PC-3 (cell line): Measurements from ENCODE around the gene EHMT2. TPM values are rescaled to one million over a fixed set of nuclear protein-coding genes. Genes with fewer than 3 reads are reported as not detected.

Experiments
- ATAC-seq: fragments of 200-7000 bp; cut with Tn5 transposase; 2 replicates; pipeline ENCODE4 v1.9.1; 2020; ENCODE audit warnings: mild to moderate bottlenecking, moderate library complexity
- BruUV-seq: library from RNA; stranded (reverse); fragments of 400-500 nt; replicated peaks from 2 replicates; lab custom pipeline; 2021; lab: Mats Ljungman, UMichigan
- CTCF ChIA-PET: fragments of 300-600 bp; sonication (Branson Sonifier 250); formaldehyde crosslinking; loops from one replicate; lab custom pipeline; 2022; ENCODE audit warnings: antibody characterized with exemption; lab: Charles Lee
- POLR2A ChIA-PET: fragments of 300-600 bp; sonication (Branson Sonifier 250); formaldehyde crosslinking; loops from one replicate; lab custom pipeline; 2022; ENCODE audit warnings: antibody characterized with exemption; ENCODE audit not compliant: unreplicated experiment; lab: Charles Lee
- DNase-seq: peaks from one replicate; pipeline ENCODE4 v3.0.0-alpha.2; 2015
- H2AFZ ChIP-seq: fragments of 300-600 bp; sonication (generic); 2 replicates; pipeline ENCODE4 v1.6.0; 2016; ENCODE audit warnings: antibody characterized with exemption, low read length
- H3F3A ChIP-seq: fragments of 300-600 bp; sonication (generic); one replicate; pipeline ENCODE4 v1.6.0; 2017; ENCODE audit warnings: antibody characterized with exemption, low read length, control low read depth, mild to moderate bottlenecking; ENCODE audit not compliant: unreplicated experiment
- H3K27ac ChIP-seq: fragments of 300-600 bp; sonication (generic); 2 replicates; pipeline ENCODE4 v1.5.1; 2016; ENCODE audit warnings: mild to moderate bottlenecking, low read length
- H3K27me3 ChIP-seq: fragments of 300-600 bp; sonication (generic); 2 replicates; pipeline ENCODE4 v1.6.1; 2016; ENCODE audit warnings: low read length, mixed read lengths
- H3K36me3 ChIP-seq: fragments of 300-600 bp; sonication (generic); 2 replicates; pipeline ENCODE4 v1.6.1; 2016; ENCODE audit warnings: low read depth, mixed run types, low read length, mixed read lengths
- H3K4me1 ChIP-seq: fragments of 300-600 bp; sonication (generic); 2 replicates; pipeline ENCODE4 v1.5.1; 2016; ENCODE audit warnings: low read length; ENCODE audit not compliant: insufficient read depth
- H3K4me2 ChIP-seq: fragments of 300-600 bp; sonication (generic); 2 replicates; pipeline ENCODE4 v1.6.0; 2016; ENCODE audit warnings: low read length
- H3K4me3 ChIP-seq: fragments of 300-600 bp; sonication (generic); 2 replicates; pipeline ENCODE4 v1.5.1; 2016; ENCODE audit warnings: mild to moderate bottlenecking, low read length, mixed read lengths
- H3K79me2 ChIP-seq: fragments of 300-600 bp; sonication (generic); 2 replicates; pipeline ENCODE4 v1.6.1; 2017; ENCODE audit warnings: low read length, mixed read lengths
- H3K9ac ChIP-seq: fragments of 300-600 bp; sonication (generic); 2 replicates; pipeline ENCODE4 v1.6.0; 2016; ENCODE audit warnings: mild to moderate bottlenecking, low read length
- H3K9me2 ChIP-seq: fragments of 300-600 bp; sonication (generic); replicated peaks from 2 replicates; pipeline ENCODE4 v1.6.1; 2016; ENCODE audit warnings: mixed run types, low read length, mixed read lengths
- H3K9me3 ChIP-seq: fragments of 300-600 bp; sonication (generic); 2 replicates; pipeline ENCODE4 v1.6.1; 2016; ENCODE audit warnings: low read length, mixed read lengths
- H4K20me1 ChIP-seq: fragments of 300-600 bp; sonication (generic); 2 replicates; pipeline ENCODE4 v1.6.1; 2016; ENCODE audit warnings: low read length, mixed read lengths
- EZH2 ChIP-seq: fragments of 300-600 bp; sonication (generic); IDR thresholded peaks from one replicate; pipeline ENCODE4 v1.6.1; 2017; ENCODE audit warnings: antibody characterized with exemption, mild to moderate bottlenecking, low read length; ENCODE audit not compliant: unreplicated experiment
- EZH2phosphoT487 ChIP-seq: fragments of 300-600 bp; sonication (generic); IDR thresholded peaks from 2 replicates; pipeline ENCODE4 v1.6.1; 2018; ENCODE audit warnings: mild to moderate bottlenecking, antibody characterized with exemption, low read length, borderline replicate concordance
- intact Hi-C: fragments of 100-400 bp; cut with micrococcal nuclease; formaldehyde crosslinking; loops from 2 replicates; pipeline ENCODE4 v1.9.0; 2023
- total RNA-seq: library from RNA; depleted of rRNA; stranded (reverse); fragments of >200 nt; gene quantifications from 2 replicates; pipeline ENCODE4 v1.2.3, GENCODE V29; 2014
- TF ChIP-seq, protein P1 (sequence below): fragments of 300-600 bp; sonication (generic); conservative IDR thresholded peaks from 2 replicates; pipeline ENCODE4 v1.5.1; 2017; ENCODE audit warnings: antibody characterized with exemption, low read depth, mild to moderate bottlenecking, low read length

Gene EHMT2
- total RNA-seq, 1 experiment from 2014 or later, result 74.5 TPM

DNA sequence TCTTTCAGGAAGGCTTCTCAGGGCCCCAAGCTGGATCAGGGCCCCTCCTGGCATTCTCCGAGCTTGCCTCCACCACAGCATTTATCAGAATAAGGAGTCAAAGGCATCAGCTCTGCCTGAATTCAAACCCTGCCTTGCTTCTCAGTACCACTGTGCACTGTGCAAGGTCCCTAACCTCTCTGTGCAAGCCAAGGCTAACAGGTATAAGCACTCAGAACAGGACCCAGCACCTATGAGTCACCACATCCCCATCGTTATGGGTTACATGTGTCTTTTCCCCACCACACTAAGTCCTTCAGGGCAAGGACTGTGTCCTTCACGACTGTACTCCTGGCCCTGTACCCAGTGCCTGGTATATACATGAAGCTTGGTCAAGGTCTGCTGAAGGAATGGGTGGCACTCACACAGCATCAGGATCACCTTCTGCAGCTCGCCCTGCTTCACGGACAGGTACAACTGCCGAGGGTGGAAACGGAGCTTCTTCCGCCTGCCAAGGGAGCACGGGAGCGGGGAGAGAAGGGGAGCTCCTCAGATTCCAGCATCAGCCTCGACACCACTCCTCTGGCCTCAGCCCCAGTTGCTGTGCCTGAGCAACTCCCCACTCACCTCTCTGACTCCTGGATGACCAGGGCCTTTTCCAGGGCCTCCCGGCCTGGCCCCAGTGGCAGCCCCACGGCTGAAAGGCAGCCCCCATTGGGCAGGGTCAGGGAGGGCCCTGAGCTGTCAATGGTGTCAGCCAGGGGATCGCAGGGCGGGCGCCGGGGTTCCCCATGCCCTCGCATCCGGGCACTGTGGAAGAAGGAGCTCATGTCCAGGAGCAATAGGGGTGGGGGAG is 10.1 kb downstream of the EHMT2 start:
- intact Hi-C loops, result no loop called here
- no peaks in the 10 kb centered on the region for H3K27me3 ChIP-seq
- H4K20me1 ChIP-seq, result no peaks in the 10 kb centered on the region
- no peaks in the 10 kb centered on the region for H3K4me1 ChIP-seq
- H3K9me2 ChIP-seq, result no peaks in the 10 kb centered on the region
- no peak overlapping the region for H3K4me2 ChIP-seq
- ChIA-PET CTCF (interaction anchor here (0.6 kb wide), 2 partner anchors 10 to 31 kb away, joined by 4 to 7 read pairs; partner anchors contain the start of gene EHMT2), POLR2A (no interaction called here)
- no peak overlapping the region for H2AFZ ChIP-seq
- no peak overlapping the region for H3K9ac ChIP-seq
- no TSS peak for BruUV-seq
- no peak for DNase-seq
- H3F3A ChIP-seq, result no peaks in the 10 kb centered on the region
- ATAC-seq, result no peak
- no peaks in the 10 kb centered on the region for H3K9me3 ChIP-seq
- H3K4me3 ChIP-seq, result no peak overlapping the region
- no peak overlapping the region for H3K27ac ChIP-seq
- H3K79me2 ChIP-seq, result no peaks in the 10 kb centered on the region
- H3K36me3 ChIP-seq, result peaks cover 60% of the 10 kb centered on the region
- TF ChIP-seq, protein P1, sequence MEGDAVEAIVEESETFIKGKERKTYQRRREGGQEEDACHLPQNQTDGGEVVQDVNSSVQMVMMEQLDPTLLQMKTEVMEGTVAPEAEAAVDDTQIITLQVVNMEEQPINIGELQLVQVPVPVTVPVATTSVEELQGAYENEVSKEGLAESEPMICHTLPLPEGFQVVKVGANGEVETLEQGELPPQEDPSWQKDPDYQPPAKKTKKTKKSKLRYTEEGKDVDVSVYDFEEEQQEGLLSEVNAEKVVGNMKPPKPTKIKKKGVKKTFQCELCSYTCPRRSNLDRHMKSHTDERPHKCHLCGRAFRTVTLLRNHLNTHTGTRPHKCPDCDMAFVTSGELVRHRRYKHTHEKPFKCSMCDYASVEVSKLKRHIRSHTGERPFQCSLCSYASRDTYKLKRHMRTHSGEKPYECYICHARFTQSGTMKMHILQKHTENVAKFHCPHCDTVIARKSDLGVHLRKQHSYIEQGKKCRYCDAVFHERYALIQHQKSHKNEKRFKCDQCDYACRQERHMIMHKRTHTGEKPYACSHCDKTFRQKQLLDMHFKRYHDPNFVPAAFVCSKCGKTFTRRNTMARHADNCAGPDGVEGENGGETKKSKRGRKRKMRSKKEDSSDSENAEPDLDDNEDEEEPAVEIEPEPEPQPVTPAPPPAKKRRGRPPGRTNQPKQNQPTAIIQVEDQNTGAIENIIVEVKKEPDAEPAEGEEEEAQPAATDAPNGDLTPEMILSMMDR, result no peak
- TF ChIP-seq EZH2 (no peak), EZH2phosphoT487 (no peak)

DNA sequence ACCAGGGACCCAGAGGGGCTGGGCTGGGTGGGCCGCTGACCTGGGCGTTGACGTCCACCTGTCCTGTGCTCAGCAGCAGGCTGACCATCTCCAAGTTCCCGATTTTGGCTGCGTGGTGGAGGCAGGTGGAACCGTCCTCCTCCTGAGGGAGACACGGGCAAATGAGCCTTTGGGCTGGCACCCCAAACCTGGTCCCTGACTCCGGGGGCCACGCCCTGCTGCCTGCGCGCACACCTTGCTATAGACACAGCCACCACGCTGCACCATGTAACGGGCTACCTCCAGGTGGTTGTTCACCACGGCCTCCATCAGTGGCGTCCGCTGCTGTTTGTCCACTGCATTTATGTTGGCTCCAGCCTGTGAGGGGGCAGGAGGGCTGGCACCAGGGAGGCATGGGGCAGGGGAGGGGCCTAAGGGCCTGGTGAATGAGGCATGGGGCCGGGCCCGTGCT is 10.9 kb downstream of the EHMT2 start:
- Histone ChIP-seq H3K9me2 (no peaks in the 10 kb centered on the region), H4K20me1 (no peaks in the 10 kb centered on the region), H3K27ac (no peak overlapping the region), H2AFZ (no peak overlapping the region), H3F3A (no peaks in the 10 kb centered on the region), H3K9me3 (no peaks in the 10 kb centered on the region), H3K4me3 (no peak overlapping the region), H3K79me2 (no peaks in the 10 kb centered on the region), H3K27me3 (no peaks in the 10 kb centered on the region), H3K36me3 (peaks cover 52% of the 10 kb centered on the region), H3K9ac (no peak overlapping the region), H3K4me2 (no peak overlapping the region), H3K4me1 (no peaks in the 10 kb centered on the region)
- BruUV-seq, result no TSS peak
- no peak for ATAC-seq
- intact Hi-C loops, result no loop called here
- CTCF ChIA-PET, result no interaction called here
- POLR2A ChIA-PET, result no interaction called here
- TF ChIP-seq, protein P1, result no peak
- no peak for TF ChIP-seq EZH2phosphoT487
- no peak for TF ChIP-seq EZH2
- no peak for DNase-seq

DNA sequence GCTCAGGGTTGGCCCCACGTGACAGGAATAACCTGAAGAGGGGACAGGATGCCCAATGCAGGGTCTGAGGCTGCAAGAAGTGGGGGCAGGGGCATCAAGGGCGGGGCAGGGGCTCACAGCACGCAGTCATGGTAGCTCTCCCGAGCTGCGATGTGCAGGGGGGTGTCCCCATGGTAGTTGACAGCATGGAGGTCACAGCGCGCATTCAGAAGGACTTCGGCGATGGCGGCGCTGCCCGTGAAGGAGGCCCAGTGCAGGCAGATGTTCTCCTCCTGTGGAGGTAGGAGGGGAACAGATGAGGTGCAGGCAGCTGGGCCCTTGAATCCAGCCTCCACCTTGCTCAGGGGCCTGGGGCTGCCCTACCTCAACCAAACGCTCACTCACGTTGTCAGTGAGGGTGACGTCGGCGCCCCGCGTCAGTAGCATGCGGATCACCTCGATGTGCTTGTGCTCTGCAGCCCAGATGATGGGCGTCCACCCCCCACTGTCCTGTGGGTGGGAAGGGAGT is 12.9 kb downstream of the EHMT2 start:
- TF ChIP-seq, protein P1, result no peak
- TF ChIP-seq EZH2phosphoT487, result no peak
- TF ChIP-seq EZH2, result no peak
- intact Hi-C loops, result no loop called here
- no peak overlapping the region for H3K27ac ChIP-seq
- no TSS peak for BruUV-seq
- no peaks in the 10 kb centered on the region for H3K9me3 ChIP-seq
- no peak overlapping the region for H3K9ac ChIP-seq
- no peaks in the 10 kb centered on the region for H4K20me1 ChIP-seq
- no peaks in the 10 kb centered on the region for H3F3A ChIP-seq
- no peak overlapping the region for H2AFZ ChIP-seq
- no peak for DNase-seq
- no peaks in the 10 kb centered on the region for H3K27me3 ChIP-seq
- ChIA-PET POLR2A (interaction anchor here (1.1 kb wide), 1 partner anchor 9 kb away, joined by 3 read pairs; no protein-coding TSS in a partner anchor), CTCF (no interaction called here)
- H3K9me2 ChIP-seq, result no peaks in the 10 kb centered on the region
- H3K4me3 ChIP-seq, result no peak overlapping the region
- no peak for ATAC-seq
- H3K4me2 ChIP-seq, result no peak overlapping the region
- peaks cover 60% of the 10 kb centered on the region for H3K36me3 ChIP-seq
- H3K79me2 ChIP-seq, result no peaks in the 10 kb centered on the region
- peaks cover 2% of the 10 kb centered on the region for H3K4me1 ChIP-seq
